Lower leg skin (tissue), 4 donors: Measurements from ENCODE around the gene ELOVL5. TPM values are rescaled to one million over a fixed set of nuclear protein-coding genes. Genes with fewer than 3 reads are reported as not detected.
A peak's percentile ranks its signal among the peaks of the same experiment; 100 is the strongest.

Experiments
- DNase-seq, 2 donors: peaks; one replicate each; pipeline ENCODE4 v3.0.0-alpha.2; 2019; ENCODE audit warnings: low spot score in 2 of 2
- H3K4me3 ChIP-seq: fragments of 200-600 bp; sonication (generic); 2 replicates; pipeline ENCODE4 v1.5.1; 2017; ENCODE audit warnings: mild to moderate bottlenecking, low read depth; ENCODE audit not compliant: poor library complexity, severe bottlenecking
- CTCF ChIP-seq, 3 donors: fragments of 450-650 bp; IDR thresholded peaks; one replicate each; pipeline ENCODE4 v1.5.1; 2016; ENCODE audit warnings: antibody characterized with exemption in 3 of 3, mild to moderate bottlenecking in 3 of 3, moderate library complexity in 2 of 3
- POLR2A ChIP-seq, 2 donors: fragments of 450-650 bp; IDR thresholded peaks; one replicate each; pipeline ENCODE4 v1.6.1; 2016 to 2017; ENCODE audit warnings: antibody characterized with exemption in 2 of 2, mild to moderate bottlenecking in 1 of 2, moderate library complexity in 1 of 2
- WGBS, 2 donors: methylation state at CpG; one replicate each; pipeline ENCODE4 v1.1.5; 2018; 5-methylcytosine and 5-hydroxymethylcytosine counted together
- intact Hi-C: fragments of 100-400 bp; cut with DNase I; formaldehyde crosslinking; loops from one replicate; pipeline ENCODE4 v1.15.0; 2023; ENCODE audit warnings: low total_unique reads
- total RNA-seq, 4 donors: library from RNA; depleted of rRNA; stranded (reverse); fragments of >200 nt; gene quantifications; one replicate each; pipeline ENCODE4 v1.1.0, GENCODE V29; 2016

Gene ELOVL5
- total RNA-seq, 4 donors from 2014 or later, result 20.7 to 45.0 (median 38.8) TPM

GRCh38 chr6:53363341-53364079, 14.8 kb upstream of the ELOVL5 start:
- 94 to 97% methylated on average over 12 to 22 of the region's 37 CpGs for WGBS, 2 donors
- TF ChIP-seq CTCF (IDR thresholded peaks at IDR 0.05) (no peak), POLR2A (IDR thresholded peaks at IDR 0.05) (no peak)
- intact Hi-C loops, result loop anchor here (5.0 kb wide), 1 partner anchor 1861 kb away; no protein-coding TSS in a partner anchor
- DNase-seq, result no peak
- no peak overlapping the region for H3K4me3 ChIP-seq

GRCh38 chr6:53361549-53362031, 12.8 kb upstream of the ELOVL5 start:
- intact Hi-C loops, result loop anchor here (5.0 kb wide), 1 partner anchor 1859 kb away; no protein-coding TSS in a partner anchor
- 53% methylated on average over 4 of the region's 4 CpGs for WGBS, 2 donors
- no peak for TF ChIP-seq POLR2A (IDR thresholded peaks at IDR 0.05)
- H3K4me3 ChIP-seq, result no peak overlapping the region
- DNase-seq, result no peak

- WGBS, 2 donors, result 65 to 69% methylated on average over 10 of the region's 10 CpGs
- TF ChIP-seq POLR2A (IDR thresholded peaks at IDR 0.05) (no peak), CTCF (IDR thresholded peaks at IDR 0.05) (no peak)
- DNase-seq, result no peak
- no peak overlapping the region for H3K4me3 ChIP-seq
- intact Hi-C loops, result loop anchor here (5.0 kb wide), 1 partner anchor 1858 kb away; no protein-coding TSS in a partner anchor
These were observed 11.6 kb upstream of the ELOVL5 start for GRCh38 chr6:53360093-53360912.

- WGBS, 2 donors, result 1 to 2% methylated on average over 10 of the region's 10 CpGs
These were observed 11.0 kb upstream of the ELOVL5 start for GRCh38 chr6:53359843-53360092.

GRCh38 chr6:53359095-53359842, 10.5 kb upstream of the ELOVL5 start:
- intact Hi-C loops, result no loop called here
- peak; percentile 89 to 97 for DNase-seq
- peak overlapping the region; percentile 39 for H3K4me3 ChIP-seq
- no peak for TF ChIP-seq POLR2A (IDR thresholded peaks at IDR 0.05)
- TF ChIP-seq CTCF (IDR thresholded peaks at IDR 0.05), result peak in 1 of 3 donors; percentile 86
- 0 to 1% methylated on average over 41 to 64 of the region's 73 CpGs for whole genome bisulfite sequencing, 2 donors

More at GRCh38 chr6:53359843-53360092, 11.0 kb upstream of the ELOVL5 start:
- TF ChIP-seq CTCF (IDR thresholded peaks at IDR 0.05) (no peak), POLR2A (IDR thresholded peaks at IDR 0.05) (no peak)
- intact Hi-C loops, result loop anchor here (5.0 kb wide), 1 partner anchor 1857 kb away; no protein-coding TSS in a partner anchor
- H3K4me3 ChIP-seq, result peak overlapping the region; percentile 39
- DNase-seq, result no peak
